Measurements from ENCODE around the gene STARD9. TPM values are rescaled to one million over a fixed set of nuclear protein-coding genes. Genes with fewer than 3 reads are reported as not detected.

STARD9 gene
- total and polyA plus RNA-seq, 8 donors: 1.4 to 45.7 (median 11.8) TPM

- H3K36me3 ChIP-seq: peaks cover 45 to 82% (median 75%) of the 10 kb centered on the region in 4 donors
- no peaks in the 10 kb centered on the region for H3K27me3 ChIP-seq
- TF ChIP-seq CTCF (IDR thresholded peaks at IDR 0.05) (no peak), POLR2A (IDR thresholded peaks at IDR 0.05) (no peak), EP300 (IDR thresholded peaks at IDR 0.05) (no peak), POLR2AphosphoS5 (IDR thresholded peaks at IDR 0.05) (no peak)
- H3K27ac ChIP-seq: no peak overlapping the region
- H3K4me3 ChIP-seq: no peak overlapping the region
- DNase-seq: no peak
- WGBS, 5 donors: 82 to 88% (median 87%) methylated on average over 8 to 15 of the region's 15 CpGs
- intact Hi-C loops (cut with DNase I; ENCODE audit: low total_unique reads): loop anchor here (10.0 kb wide), 1 partner anchor 193 kb away; the partner anchor contains the start of gene TTBK2
- no peaks in the 10 kb centered on the region for H3K9me3 ChIP-seq
- peaks cover 12 to 35% (median 20%) of the 10 kb centered on the region in 4 donors for H3K4me1 ChIP-seq
Measured at GRCh38 chr15:42732095-42732827, 156.9 kb downstream of the STARD9 start.

- no peak for DNase-seq
- 91 to 95% (median 92%) methylated on average over 11 of the region's 11 CpGs for WGBS, 5 donors
- Histone ChIP-seq H3K9me3 (no peaks in the 10 kb centered on the region), H3K27me3 (no peaks in the 10 kb centered on the region), H3K27ac (no peak overlapping the region), H3K4me3 (no peak overlapping the region), H3K4me1 (peaks cover 12 to 38% (median 26%) of the 10 kb centered on the region in 4 donors), H3K36me3 (peaks cover 37 to 74% (median 67%) of the 10 kb centered on the region in 4 donors)
- intact Hi-C loops (cut with DNase I; ENCODE audit: low total_unique reads): loop anchor here (10.0 kb wide), 1 partner anchor 192 kb away; the partner anchor contains the start of gene TTBK2
- no peak for TF ChIP-seq EP300 (IDR thresholded peaks at IDR 0.05)
- no peak for TF ChIP-seq CTCF (IDR thresholded peaks at IDR 0.05)
- TF ChIP-seq POLR2AphosphoS5 (IDR thresholded peaks at IDR 0.05): no peak
- TF ChIP-seq POLR2A (IDR thresholded peaks at IDR 0.05): no peak
Measured at GRCh38 chr15:42733027-42733426, 157.6 kb downstream of the STARD9 start.

- Histone ChIP-seq H3K36me3 (peaks cover 27 to 63% (median 55%) of the 10 kb centered on the region in 4 donors), H3K4me3 (no peak overlapping the region), H3K4me1 (peaks cover 12 to 33% (median 26%) of the 10 kb centered on the region in 4 donors), H3K27ac (no peak overlapping the region), H3K9me3 (no peaks in the 10 kb centered on the region), H3K27me3 (no peaks in the 10 kb centered on the region)
- WGBS, 5 donors: 89 to 97% (median 94%) methylated on average over 6 of the region's 6 CpGs
- TF ChIP-seq EP300 (IDR thresholded peaks at IDR 0.05): no peak
- TF ChIP-seq POLR2A (IDR thresholded peaks at IDR 0.05): no peak
- no peak for TF ChIP-seq CTCF (IDR thresholded peaks at IDR 0.05)
- no peak for TF ChIP-seq POLR2AphosphoS5 (IDR thresholded peaks at IDR 0.05)
- intact Hi-C loops (cut with DNase I; ENCODE audit: low total_unique reads): loop anchor here (10.0 kb wide), 1 partner anchor 191 kb away; the partner anchor contains the start of gene TTBK2
- no peak for DNase-seq
Measured at GRCh38 chr15:42734076-42734672, 158.8 kb downstream of the STARD9 start.

GRCh38 chr15:42735382-42736165 lies 160.2 kb downstream of the STARD9 start:
- H3K27ac ChIP-seq: peak overlapping the region in 3 of 5 donors; percentile 84 to 94 (median 89)
- no peak for DNase-seq
- H3K4me3 ChIP-seq: peak overlapping the region; percentile 82 to 90 (median 88)
- intact Hi-C loops (cut with DNase I; ENCODE audit: low total_unique reads): loop anchor here (10.0 kb wide), 1 partner anchor 189 kb away; the partner anchor contains the start of gene TTBK2
- H3K9me3 ChIP-seq: no peaks in the 10 kb centered on the region
- H3K4me1 ChIP-seq: peaks cover 12 to 33% (median 24%) of the 10 kb centered on the region in 4 donors
- H3K36me3 ChIP-seq: peaks cover 15 to 49% (median 41%) of the 10 kb centered on the region in 4 donors
- no peaks in the 10 kb centered on the region for H3K27me3 ChIP-seq
- TF ChIP-seq POLR2A (IDR thresholded peaks at IDR 0.05) (no peak), POLR2AphosphoS5 (IDR thresholded peaks at IDR 0.05) (no peak), CTCF (IDR thresholded peaks at IDR 0.05) (no peak), EP300 (IDR thresholded peaks at IDR 0.05) (no peak)
- 81 to 87% (median 84%) methylated on average over 19 of the region's 19 CpGs for WGBS, 5 donors
